GM12878 (cell line): ENCODE data around the gene RAB30. TPM values are rescaled to one million over a fixed set of nuclear protein-coding genes. Genes with fewer than 3 reads are reported as not detected.

Experiments used
- ATF2 ChIP-seq: IDR thresholded peaks from 2 replicates; pipeline ENCODE4 v1.6.1; 2012; ENCODE audit warnings: low read length, inconsistent platforms
- ATF3 ChIP-seq: IDR thresholded peaks from 2 replicates; pipeline ENCODE4 v1.6.1; 2011; ENCODE audit warnings: low read depth, mild to moderate bottlenecking, low read length, moderate library complexity, borderline replicate concordance; ENCODE audit errors: extremely low read depth
- ATF7 ChIP-seq: fragments of 450-650 bp; IDR thresholded peaks from 2 replicates; pipeline ENCODE4 v1.6.1; 2016; ENCODE audit warnings: low read depth, mild to moderate bottlenecking
- CBFB ChIP-seq: IDR thresholded peaks from 2 replicates; pipeline ENCODE4 v1.6.1; 2016; ENCODE audit warnings: antibody characterized with exemption, low read depth
- CHD2 ChIP-seq: IDR thresholded peaks from 2 replicates; pipeline ENCODE4 v1.6.1; 2011; ENCODE audit warnings: low read depth, low read length, improper control_type of control experiment, borderline replicate concordance
- EED ChIP-seq: sonication (generic); IDR thresholded peaks from 2 replicates; pipeline ENCODE4 v1.6.1; 2016; ENCODE audit warnings: antibody characterized with exemption, low read depth
- EP300 ChIP-seq, 2 experiments: fragments of 150-350 bp in 1 of 2; IDR thresholded peaks; 2 replicates each; pipeline ENCODE4 v1.6.1; 2011 to 2012; ENCODE audit warnings: low read depth in 2 of 2, low read length in 2 of 2, borderline replicate concordance in 1 of 2, improper control_type of control experiment in 1 of 2, inconsistent platforms in 1 of 2; ENCODE audit not compliant: control insufficient read depth in 1 of 2
- ESRRA ChIP-seq: IDR thresholded peaks from 2 replicates; pipeline ENCODE4 v1.6.1; 2012; ENCODE audit warnings: mild to moderate bottlenecking, low read length, improper control_type of control experiment
- ETV6 ChIP-seq, 2 experiments: fragments of 450-650 bp in 1 of 2; IDR thresholded peaks in 1 of 2; conservative IDR thresholded peaks in 1 of 2; 2 replicates each; pipeline ENCODE4 v1.6.1; 2014; ENCODE audit warnings: antibody characterized with exemption in 1 of 2, borderline replicate concordance in 1 of 2, low read depth in 1 of 2, mild to moderate bottlenecking in 1 of 2, moderate library complexity in 1 of 2
- FOXK2 ChIP-seq: fragments of 450-650 bp; IDR thresholded peaks from 2 replicates; pipeline ENCODE4 v1.6.1; 2017; ENCODE audit warnings: mild to moderate bottlenecking, moderate library complexity
- KLF5 ChIP-seq: fragments of 450-650 bp; IDR thresholded peaks from 2 replicates; pipeline ENCODE4 v1.6.1; 2014; ENCODE audit warnings: mild to moderate bottlenecking; ENCODE audit not compliant: partially characterized antibody
- LARP7 ChIP-seq: fragments of 450-650 bp; IDR thresholded peaks from 2 replicates; pipeline ENCODE4 v1.6.1; 2017; ENCODE audit warnings: mild to moderate bottlenecking
- MEF2B ChIP-seq: fragments of 450-650 bp; IDR thresholded peaks from 2 replicates; pipeline ENCODE4 v1.6.1; 2018; ENCODE audit warnings: mild to moderate bottlenecking, moderate library complexity; ENCODE audit not compliant: partially characterized antibody, poor library complexity, severe bottlenecking
- NFIC ChIP-seq: IDR thresholded peaks from 2 replicates; pipeline ENCODE4 v1.6.1; 2012; ENCODE audit warnings: low read depth, mild to moderate bottlenecking, inconsistent platforms, low read length, moderate library complexity
- NR2F1 ChIP-seq: fragments of 450-650 bp; conservative IDR thresholded peaks from 2 replicates; pipeline ENCODE4 v1.6.1; 2017; ENCODE audit warnings: mild to moderate bottlenecking
- POU2F2 ChIP-seq: IDR thresholded peaks from 3 replicates; pipeline ENCODE4 v1.6.1; 2011; ENCODE audit warnings: low read depth, mild to moderate bottlenecking, low read length, borderline replicate concordance
- RELA ChIP-seq: fragments of 450-650 bp; IDR thresholded peaks from 2 replicates; pipeline ENCODE4 v1.8.0; 2014; ENCODE audit warnings: borderline replicate concordance; ENCODE audit not compliant: partially characterized antibody
- SREBF2 ChIP-seq: IDR thresholded peaks from 2 replicates; pipeline ENCODE4 v1.6.1; 2012; ENCODE audit warnings: mild to moderate bottlenecking, low read length
- TCF12 ChIP-seq: IDR thresholded peaks from 2 replicates; pipeline ENCODE4 v1.6.1; 2011; ENCODE audit warnings: low read depth, mild to moderate bottlenecking, low read length
- TCF3 ChIP-seq: IDR thresholded peaks from 2 replicates; pipeline ENCODE4 v1.6.1; 2012; ENCODE audit warnings: low read depth, mild to moderate bottlenecking, low read length, borderline replicate concordance; ENCODE audit not compliant: insufficient read depth
- ZNF207 ChIP-seq: fragments of 450-650 bp; IDR thresholded peaks from 2 replicates; pipeline ENCODE4 v1.6.1; 2014; ENCODE audit warnings: antibody characterized with exemption, mild to moderate bottlenecking, borderline replicate concordance
- ZNF384 ChIP-seq: IDR thresholded peaks from 2 replicates; pipeline ENCODE4 v1.6.1; 2012; ENCODE audit warnings: low read depth, mild to moderate bottlenecking, low read length, improper control_type of control experiment, borderline replicate concordance
- polyA plus RNA-seq, 11 experiments: library from polyadenylated mRNA; depleted of rRNA in 4 of 11; unstranded in 6 of 11; stranded (reverse) in 5 of 11; fragments of >200 nt; fragmentation: Nextera tagmentation in 4 of 11; fragmentation: Illumina TruSeq in 1 of 11; extraction: Ambion mirVana in 4 of 11; extraction: Trizol in 1 of 11; gene quantifications; 1 replicate in 1 of 11; 2 replicates in 10 of 11; pipeline versions ENCODE4 v1.2.1 to v1.2.3, GENCODE V29; 2011 to 2016; ENCODE audit warnings: inconsistent platforms in 2 of 11, missing spikeins in 2 of 11, low read depth in 1 of 11
- total RNA-seq, 4 experiments: library from RNA; depleted of rRNA in 3 of 4; stranded (reverse); fragments of >200 nt in 3 of 4; fragmentation: Illumina TruSeq in 1 of 4; extraction: Trizol in 1 of 4; gene quantifications; 2 replicates each; pipeline versions ENCODE4 v1.2.1 to v1.2.3, GENCODE V29; 2013 to 2021
- TF ChIP-seq, protein P1 (sequence below): IDR thresholded peaks from 2 replicates; pipeline ENCODE4 v1.6.1; 2012; ENCODE audit warnings: low read depth, low read length, improper control_type of control experiment
- TF ChIP-seq, protein P2 (sequence below): fragments of 450-650 bp; IDR thresholded peaks from 2 replicates; pipeline ENCODE4 v1.6.1; 2017; ENCODE audit warnings: mild to moderate bottlenecking, low read depth, inconsistent platforms; ENCODE audit not compliant: poor library complexity, severe bottlenecking

Gene RAB30
- total and polyA plus RNA-seq, 10 of the 15 experiments (the other 5 are each of a cell fraction or from before 2014, with no cell fraction given): 9.8 to 26.7 (median 19.2) TPM

DNA sequence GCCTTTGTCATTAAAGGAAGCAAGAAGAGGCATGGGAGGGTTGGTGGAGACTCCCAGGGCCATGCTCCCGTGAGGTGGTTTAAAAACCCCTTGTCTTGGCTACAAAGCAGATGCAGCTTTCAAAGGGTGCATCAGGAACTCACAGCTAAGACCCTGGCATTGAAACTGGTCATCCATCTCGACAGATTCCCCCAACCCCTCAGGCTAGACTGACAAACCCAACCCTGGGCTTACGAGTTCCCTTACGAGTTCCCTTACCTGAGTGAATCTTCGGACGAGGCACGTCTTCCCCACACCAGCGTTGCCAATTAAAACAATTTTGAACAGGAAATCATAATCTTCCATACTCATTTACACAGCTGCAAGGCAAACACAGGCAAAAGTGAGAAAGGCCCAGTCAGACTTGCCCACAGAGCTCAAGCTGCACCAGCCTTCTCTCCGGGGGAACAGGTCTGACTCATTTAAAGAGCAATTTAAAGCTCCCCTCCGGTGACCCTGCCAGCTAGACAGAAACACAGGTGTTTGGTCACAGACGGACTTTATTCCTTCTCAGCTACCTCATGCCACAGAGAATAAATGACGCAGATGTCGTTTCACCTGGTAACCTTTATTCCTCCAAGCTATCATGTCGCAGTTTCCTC lies 74.6 kb downstream of the RAB30 start (continued):
- TF ChIP-seq, protein P1, sequence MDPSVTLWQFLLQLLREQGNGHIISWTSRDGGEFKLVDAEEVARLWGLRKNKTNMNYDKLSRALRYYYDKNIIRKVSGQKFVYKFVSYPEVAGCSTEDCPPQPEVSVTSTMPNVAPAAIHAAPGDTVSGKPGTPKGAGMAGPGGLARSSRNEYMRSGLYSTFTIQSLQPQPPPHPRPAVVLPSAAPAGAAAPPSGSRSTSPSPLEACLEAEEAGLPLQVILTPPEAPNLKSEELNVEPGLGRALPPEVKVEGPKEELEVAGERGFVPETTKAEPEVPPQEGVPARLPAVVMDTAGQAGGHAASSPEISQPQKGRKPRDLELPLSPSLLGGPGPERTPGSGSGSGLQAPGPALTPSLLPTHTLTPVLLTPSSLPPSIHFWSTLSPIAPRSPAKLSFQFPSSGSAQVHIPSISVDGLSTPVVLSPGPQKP: no peak
- TF ChIP-seq CBFB: peak; percentile 59; the same call in 1 of the 2 replicates
- peak; percentile 87 for TF ChIP-seq ATF7
- TF ChIP-seq, protein P2, sequence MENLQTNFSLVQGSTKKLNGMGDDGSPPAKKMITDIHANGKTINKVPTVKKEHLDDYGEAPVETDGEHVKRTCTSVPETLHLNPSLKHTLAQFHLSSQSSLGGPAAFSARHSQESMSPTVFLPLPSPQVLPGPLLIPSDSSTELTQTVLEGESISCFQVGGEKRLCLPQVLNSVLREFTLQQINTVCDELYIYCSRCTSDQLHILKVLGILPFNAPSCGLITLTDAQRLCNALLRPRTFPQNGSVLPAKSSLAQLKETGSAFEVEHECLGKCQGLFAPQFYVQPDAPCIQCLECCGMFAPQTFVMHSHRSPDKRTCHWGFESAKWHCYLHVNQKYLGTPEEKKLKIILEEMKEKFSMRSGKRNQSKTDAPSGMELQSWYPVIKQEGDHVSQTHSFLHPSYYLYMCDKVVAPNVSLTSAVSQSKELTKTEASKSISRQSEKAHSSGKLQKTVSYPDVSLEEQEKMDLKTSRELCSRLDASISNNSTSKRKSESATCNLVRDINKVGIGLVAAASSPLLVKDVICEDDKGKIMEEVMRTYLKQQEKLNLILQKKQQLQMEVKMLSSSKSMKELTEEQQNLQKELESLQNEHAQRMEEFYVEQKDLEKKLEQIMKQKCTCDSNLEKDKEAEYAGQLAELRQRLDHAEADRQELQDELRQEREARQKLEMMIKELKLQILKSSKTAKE: peak; percentile 96
- TF ChIP-seq NFIC: peak; percentile 71; the same call in 1 of the 2 replicates
- TF ChIP-seq LARP7: peak; percentile 54; the same call in 1 of the 2 replicates
- TF ChIP-seq ATF2: 0 out of 2 replicates have a peak, but pooled peaks have one; percentile 28
- peak; percentile 83; the same call in 1 of the 2 replicates for TF ChIP-seq ZNF207
- TF ChIP-seq ZNF384: no peak
- TF ChIP-seq ETV6 (conservative IDR thresholded peaks at IDR 0.05 in 1 of 2, IDR thresholded peaks at IDR 0.05 in 1 of 2; ENCODE audit: borderline replicate concordance in 1 of 2, low read depth in 1 of 2): peak in 1 of 2 experiments; percentile 86; a peak in 2 of 4 replicates
- TF ChIP-seq RELA: peak; percentile 46
- TF ChIP-seq CHD2: no peak; the same call in 1 of the 2 replicates
- peak; percentile 92 for TF ChIP-seq TCF3
- TF ChIP-seq ESRRA: no peak
- TF ChIP-seq EED: peak; percentile 92
- no peak for TF ChIP-seq FOXK2
- peak; percentile 81 for TF ChIP-seq MEF2B
- TF ChIP-seq KLF5: peak; percentile 58
- no peak for TF ChIP-seq SREBF2
- TF ChIP-seq POU2F2: no peak; the same call in 2 of the 3 replicates
- TF ChIP-seq NR2F1: peak; percentile 98
- TF ChIP-seq TCF12: peak; percentile 96
- TF ChIP-seq EP300 (IDR thresholded peaks at IDR 0.05; ENCODE audit: borderline replicate concordance in 1 of 2, control insufficient read depth in 1 of 2, low read depth in 2 of 2, low read length in 2 of 2): peak; percentile 89 to 94; a peak in 3 of 4 replicates
- no peak for TF ChIP-seq ATF3
